K562 (cell line): Measurements from ENCODE around the gene EXOC4. TPM values are rescaled to one million over a fixed set of nuclear protein-coding genes. Genes with fewer than 3 reads are reported as not detected.

ENCODE experiments used
- PPARD ChIP-seq: fragments of 250-450 bp; sonication (Bioruptor Pico); IDR thresholded peaks from 2 replicates; pipeline ENCODE4 v1.8.0; 2022; ENCODE audit warnings: inconsistent platforms, mild to moderate bottlenecking, moderate library complexity
- ZNF384 ChIP-seq: IDR thresholded peaks from 2 replicates; pipeline ENCODE4 v1.6.1; 2012; ENCODE audit warnings: low read depth, low read length, improper control_type of control experiment
- polyA plus RNA-seq, 8 experiments: library from polyadenylated mRNA; depleted of rRNA in 4 of 8; stranded (reverse) in 5 of 8; unstranded in 3 of 8; fragments of >200 nt; fragmentation: Nextera tagmentation in 2 of 8; fragmentation: Illumina TruSeq in 1 of 8; extraction: Ambion mirVana in 2 of 8; extraction: Trizol in 1 of 8; gene quantifications; 2 replicates each; pipeline versions ENCODE4 v1.2.1 to v1.2.3, GENCODE V29; 2011 to 2014; ENCODE audit warnings: inconsistent platforms in 1 of 8, missing spikeins in 1 of 8
- total RNA-seq, 7 experiments: library from RNA; depleted of rRNA in 6 of 7; stranded (reverse); fragments of >200 nt in 6 of 7; fragmentation: Illumina TruSeq in 2 of 7; extraction: Trizol in 2 of 7; gene quantifications; 2 replicates each; pipeline versions ENCODE4 v1.2.1 to v1.2.3, GENCODE V29; 2011 to 2021; ENCODE audit warnings: low replicate concordance in 1 of 7
- TF ChIP-seq, protein P1 (sequence below), 2 experiments: fragments of 450-650 bp; IDR thresholded peaks; 2 replicates each; pipeline ENCODE4 v1.6.1; 2016; ENCODE audit warnings: mild to moderate bottlenecking in 2 of 2, borderline replicate concordance in 1 of 2, low read depth in 1 of 2, moderate library complexity in 1 of 2

The EXOC4 gene
- total and polyA plus RNA-seq, 9 of the 15 experiments (the other 6 are each of a cell fraction or from before 2014, with no cell fraction given): 18.5 to 73.1 (median 46.6) TPM

- TF ChIP-seq, protein P1, sequence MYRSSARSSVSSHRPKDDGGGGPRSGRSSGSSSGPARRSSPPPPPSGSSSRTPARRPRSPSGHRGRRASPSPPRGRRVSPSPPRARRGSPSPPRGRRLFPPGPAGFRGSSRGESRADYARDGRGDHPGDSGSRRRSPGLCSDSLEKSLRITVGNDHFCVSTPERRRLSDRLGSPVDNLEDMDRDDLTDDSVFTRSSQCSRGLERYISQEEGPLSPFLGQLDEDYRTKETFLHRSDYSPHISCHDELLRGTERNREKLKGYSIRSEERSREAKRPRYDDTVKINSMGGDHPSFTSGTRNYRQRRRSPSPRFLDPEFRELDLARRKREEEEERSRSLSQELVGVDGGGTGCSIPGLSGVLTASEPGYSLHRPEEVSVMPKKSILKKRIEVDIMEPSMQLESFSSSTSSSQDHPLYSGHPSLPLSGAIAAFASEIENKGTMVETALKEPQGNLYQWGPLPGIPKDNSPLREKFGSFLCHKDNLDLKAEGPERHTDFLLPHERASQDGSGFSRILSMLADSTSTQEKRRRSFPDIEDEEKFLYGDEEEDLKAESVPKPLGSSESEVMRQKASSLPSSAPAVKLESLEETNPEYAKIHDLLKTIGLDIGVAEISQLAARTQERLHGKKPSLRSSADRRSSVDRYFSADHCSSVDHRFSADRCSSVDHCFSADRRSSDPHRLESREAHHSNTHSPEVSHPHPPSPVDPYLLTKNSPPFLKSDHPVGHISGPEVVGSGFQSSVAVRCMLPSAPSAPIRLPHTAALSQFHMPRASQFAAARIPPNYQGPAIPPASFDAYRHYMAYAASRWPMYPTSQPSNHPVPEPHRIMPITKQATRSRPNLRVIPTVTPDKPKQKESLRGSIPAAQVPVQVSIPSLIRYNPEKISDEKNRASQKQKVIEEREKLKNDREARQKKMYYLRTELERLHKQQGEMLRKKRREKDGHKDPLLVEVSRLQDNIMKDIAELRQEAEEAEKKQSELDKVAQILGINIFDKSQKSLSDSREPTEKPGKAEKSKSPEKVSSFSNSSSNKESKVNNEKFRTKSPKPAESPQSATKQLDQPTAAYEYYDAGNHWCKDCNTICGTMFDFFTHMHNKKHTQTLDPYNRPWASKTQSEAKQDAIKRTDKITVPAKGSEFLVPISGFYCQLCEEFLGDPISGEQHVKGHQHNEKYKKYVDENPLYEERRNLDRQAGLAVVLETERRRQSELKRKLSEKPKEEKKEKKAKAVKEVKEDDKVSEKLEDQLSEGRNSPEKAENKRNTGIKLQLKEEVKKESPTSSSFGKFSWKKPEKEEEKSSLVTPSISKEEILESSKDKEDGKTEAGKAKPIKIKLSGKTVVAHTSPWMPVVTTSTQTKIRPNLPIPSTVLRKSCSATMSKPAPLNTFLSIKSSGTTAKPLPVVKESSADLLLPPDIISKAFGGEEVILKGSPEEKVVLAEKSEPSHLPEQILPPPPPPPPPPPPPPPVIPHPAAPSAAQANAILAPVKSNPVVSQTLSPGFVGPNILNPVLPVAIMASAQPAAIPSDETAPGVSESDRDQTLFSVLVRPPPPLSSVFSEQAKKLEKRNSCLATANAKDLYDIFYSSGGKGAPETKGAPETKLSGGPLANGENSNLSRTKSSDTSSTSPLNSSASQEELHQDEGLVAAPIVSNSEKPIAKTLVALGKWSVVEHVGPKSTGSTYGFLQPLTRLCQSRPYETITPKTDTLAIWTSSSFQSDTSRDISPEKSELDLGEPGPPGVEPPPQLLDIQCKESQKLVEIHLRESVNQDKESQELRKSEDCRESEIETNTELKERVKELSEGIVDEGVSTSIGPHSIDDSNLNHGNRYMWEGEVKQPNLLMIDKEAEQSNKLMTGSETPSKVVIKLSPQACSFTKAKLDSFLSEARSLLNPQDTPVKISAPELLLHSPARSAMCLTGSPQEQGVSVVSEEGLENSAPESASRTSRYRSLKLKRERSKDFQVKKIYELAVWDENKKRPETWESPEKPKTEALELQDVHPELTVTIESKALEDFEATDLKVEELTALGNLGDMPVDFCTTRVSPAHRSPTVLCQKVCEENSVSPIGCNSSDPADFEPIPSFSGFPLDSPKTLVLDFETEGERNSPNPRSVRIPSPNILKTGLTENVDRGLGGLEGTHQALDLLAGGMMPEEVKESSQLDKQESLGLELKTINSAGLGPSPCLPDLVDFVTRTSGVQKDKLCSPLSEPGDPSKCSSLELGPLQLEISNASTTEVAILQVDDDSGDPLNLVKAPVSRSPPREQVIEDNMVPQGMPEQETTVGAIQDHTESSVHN (IDR thresholded peaks at IDR 0.05; ENCODE audit: borderline replicate concordance in 1 of 2, low read depth in 1 of 2): no peak
- TF ChIP-seq PPARD (CRISPR knock-in tag) (no peak), ZNF384 (no peak)
Observed at GRCh38 chr7:133789974-133790373, 537.1 kb downstream of the EXOC4 start (continued).
